ENCODE measurements around the gene C18orf32.

DNA sequence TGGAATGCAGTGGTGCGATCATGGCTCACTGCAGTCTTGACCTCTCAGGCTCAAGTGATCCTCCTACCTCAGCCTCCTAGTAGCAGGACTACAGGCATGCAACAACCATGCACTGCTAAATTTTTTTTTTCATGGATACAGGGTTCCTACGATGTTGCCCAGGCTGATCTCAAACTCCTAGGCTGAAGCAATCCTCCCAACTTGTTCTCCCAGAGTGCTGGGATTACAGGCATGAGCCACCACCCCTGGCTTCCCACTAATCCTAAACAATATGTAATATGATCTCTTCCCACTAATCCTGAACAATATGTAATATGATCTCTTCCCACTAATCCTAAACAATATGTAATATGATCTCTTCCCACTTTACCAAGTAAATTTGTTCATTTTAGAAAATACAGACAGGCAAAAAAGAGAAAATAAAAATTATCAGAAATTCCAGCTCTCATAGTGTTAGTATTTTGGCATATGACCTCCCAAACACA is 33.7 kb upstream of the C18orf32 start:
- no peak for TF ChIP-seq CTCF (IDR thresholded peaks at IDR 0.05; ENCODE audit: low read length)
- no peak for TF ChIP-seq EZH2 (optimal IDR thresholded peaks at IDR 0.05; ENCODE audit: low read depth, low read length)
- TF ChIP-seq EZH2phosphoT487 (IDR thresholded peaks at IDR 0.05; ENCODE audit: low read length): no peak

Measured in MM.1S (cell line).